IMR-90 (cell line): ENCODE results near the gene MGAT5. TPM values are rescaled to one million over a fixed set of nuclear protein-coding genes. Genes with fewer than 3 reads are reported as not detected.

Source experiments
- ATAC-seq: fragments of 200-7000 bp; cut with Tn5 transposase; 2 replicates; pipeline ENCODE4 v1.9.1; 2020; ENCODE audit warnings: low read depth, mild to moderate bottlenecking, moderate library complexity
- BruUV-seq: library from RNA; stranded (reverse); fragments of 400-500 nt; replicated peaks from 2 replicates; lab custom pipeline; 2021; lab: Mats Ljungman, UMichigan
- CTCF ChIA-PET: fragments of 300-600 bp; formaldehyde crosslinking; extraction: SDS; loops from one replicate; lab custom pipeline; 2021; ENCODE audit warnings: antibody characterized with exemption; lab: Yijun Ruan, JAX
- POLR2A ChIA-PET: fragments of 300-600 bp; sonication (Branson Sonifier 250); formaldehyde crosslinking; loops from one replicate; lab custom pipeline; 2022; ENCODE audit warnings: antibody characterized with exemption; ENCODE audit not compliant: unreplicated experiment; lab: Charles Lee
- DNase-seq: peaks from one replicate; pipeline ENCODE4 v3.0.0; 2013
- H2AFZ ChIP-seq: replicated peaks from 2 replicates; pipeline ENCODE3; 2013; ENCODE audit warnings: low read length, mild to moderate bottlenecking; ENCODE audit not compliant: poor library complexity
- H2AK5ac ChIP-seq: 2 replicates; pipeline ENCODE4 v1.6.1; 2013; ENCODE audit warnings: low read depth, low read length, inconsistent platforms
- H2AK9ac ChIP-seq: replicated peaks from 2 replicates; pipeline ENCODE3; 2013; ENCODE audit warnings: mild to moderate bottlenecking, low read depth, low read length, moderate library complexity; ENCODE audit not compliant: poor library complexity
- H2BK120ac ChIP-seq: 2 replicates; pipeline ENCODE4 v1.6.1; 2013; ENCODE audit warnings: low read depth, low read length, inconsistent platforms
- H2BK15ac ChIP-seq: 3 replicates; pipeline ENCODE4 v1.6.1; 2013; ENCODE audit warnings: low read depth, low read length, inconsistent platforms
- H2BK20ac ChIP-seq: 2 replicates; pipeline ENCODE4 v1.6.1; 2013; ENCODE audit warnings: low read depth, mild to moderate bottlenecking, inconsistent platforms, low read length, moderate library complexity
- H2BK5ac ChIP-seq: 2 replicates; pipeline ENCODE4 v1.6.1; 2013; ENCODE audit warnings: mild to moderate bottlenecking, low read depth, low read length, inconsistent platforms; ENCODE audit not compliant: poor library complexity, severe bottlenecking
- H3K14ac ChIP-seq: replicated peaks from 2 replicates; pipeline ENCODE4 v1.6.1; 2013; ENCODE audit warnings: low read depth, low read length, inconsistent platforms
- H3K18ac ChIP-seq: 2 replicates; pipeline ENCODE4 v1.6.1; 2013; ENCODE audit warnings: low read depth, low read length, control low read depth
- H3K23ac ChIP-seq: 2 replicates; pipeline ENCODE4 v1.6.1; 2013; ENCODE audit warnings: low read depth, low read length, inconsistent platforms
- H3K27ac ChIP-seq: 2 replicates; pipeline ENCODE4 v1.5.1; 2013; ENCODE audit warnings: mild to moderate bottlenecking, control low read depth, low read length; ENCODE audit not compliant: insufficient read depth
- H3K27me3 ChIP-seq: 2 replicates; pipeline ENCODE4 v1.6.1; 2013; ENCODE audit warnings: low read length; ENCODE audit not compliant: control insufficient read depth, insufficient read depth
- H3K36me3 ChIP-seq: 2 replicates; pipeline ENCODE4 v1.6.1; 2013; ENCODE audit warnings: low read length, mixed read lengths; ENCODE audit not compliant: control insufficient read depth, insufficient read depth
- H3K4ac ChIP-seq: 2 replicates; pipeline ENCODE4 v1.6.1; 2013; ENCODE audit warnings: low read depth, low read length, inconsistent platforms
- H3K4me1 ChIP-seq: 2 replicates; pipeline ENCODE4 v1.6.1; 2013; ENCODE audit warnings: low read length, mixed read lengths; ENCODE audit not compliant: control insufficient read depth, insufficient read depth
- H3K4me2 ChIP-seq: 2 replicates; pipeline ENCODE4 v1.6.1; 2013; ENCODE audit warnings: low read depth, mild to moderate bottlenecking, control low read depth, low read length, moderate library complexity
- H3K4me3 ChIP-seq: 2 replicates; pipeline ENCODE4 v1.5.1; 2013; ENCODE audit warnings: low read depth, mild to moderate bottlenecking, control low read depth, low read length, moderate library complexity; ENCODE audit not compliant: insufficient read depth
- H3K56ac ChIP-seq: 2 replicates; pipeline ENCODE4 v1.6.1; 2013; ENCODE audit warnings: low read length, inconsistent platforms; ENCODE audit not compliant: insufficient read depth; ENCODE audit errors: extremely low read depth
- H3K79me1 ChIP-seq, 2 experiments: 2 replicates each; pipeline ENCODE4 v1.6.1; 2013; ENCODE audit warnings: low read length in 2 of 2, inconsistent platforms in 1 of 2, low read depth in 1 of 2
- H3K9ac ChIP-seq: 2 replicates; pipeline ENCODE4 v1.6.1; 2013; ENCODE audit warnings: low read depth, low read length, control low read depth
- H3K9me1 ChIP-seq: 2 replicates; pipeline ENCODE4 v1.6.1; 2013; ENCODE audit warnings: low read length, inconsistent platforms; ENCODE audit not compliant: insufficient read depth
- H3K9me3 ChIP-seq: 2 replicates; pipeline ENCODE4 v1.6.1; 2013; ENCODE audit warnings: low read length; ENCODE audit not compliant: control insufficient read depth, insufficient read depth
- H4K20me1 ChIP-seq: 2 replicates; pipeline ENCODE4 v1.6.1; 2013; ENCODE audit warnings: low read length, inconsistent platforms; ENCODE audit not compliant: insufficient read depth
- H4K5ac ChIP-seq: 2 replicates; pipeline ENCODE4 v1.6.1; 2013; ENCODE audit warnings: mild to moderate bottlenecking, low read depth, low read length, control low read depth
- H4K8ac ChIP-seq, 2 experiments: 2 replicates each; pipeline ENCODE4 v1.6.1; 2013; ENCODE audit warnings: low read depth in 2 of 2, low read length in 2 of 2, control low read depth in 1 of 2, inconsistent platforms in 1 of 2
- H4K91ac ChIP-seq: 2 replicates; pipeline ENCODE4 v1.6.1; 2013; ENCODE audit warnings: low read depth, low read length, inconsistent platforms; ENCODE audit not compliant: insufficient read depth
- BHLHE40 ChIP-seq: fragments of 150-350 bp; IDR thresholded peaks from 2 replicates; pipeline ENCODE4 v1.6.1; 2016; ENCODE audit warnings: mild to moderate bottlenecking, low read depth, low read length
- CEBPB ChIP-seq: IDR thresholded peaks from 2 replicates; pipeline ENCODE4 v1.6.1; 2012; ENCODE audit warnings: low read depth, low read length, improper control_type of control experiment
- CHD1 ChIP-seq: IDR thresholded peaks from 2 replicates; pipeline ENCODE4 v1.6.1; 2012; ENCODE audit warnings: low read depth, low read length, improper control_type of control experiment
- FOS ChIP-seq: fragments of 150-350 bp; IDR thresholded peaks from 2 replicates; pipeline ENCODE4 v1.6.1; 2016; ENCODE audit warnings: low read depth, low read length
- MAFK ChIP-seq: IDR thresholded peaks from 2 replicates; pipeline ENCODE4 v1.6.1; 2012; ENCODE audit warnings: low read depth, low read length, improper control_type of control experiment
- MAZ ChIP-seq: IDR thresholded peaks from 2 replicates; pipeline ENCODE4 v1.6.1; 2012; ENCODE audit warnings: low read depth, mild to moderate bottlenecking, low read length, improper control_type of control experiment, moderate library complexity, borderline replicate concordance
- MXI1 ChIP-seq: IDR thresholded peaks from 2 replicates; pipeline ENCODE4 v1.6.1; 2012; ENCODE audit warnings: low read depth, mild to moderate bottlenecking, low read length, moderate library complexity, borderline replicate concordance
- NFE2L2 ChIP-seq: fragments of 150-350 bp; IDR thresholded peaks from 2 replicates; pipeline ENCODE4 v1.6.1; 2016; ENCODE audit warnings: low read depth, mild to moderate bottlenecking, low read length
- POLR2A ChIP-seq: IDR thresholded peaks from 2 replicates; pipeline ENCODE4 v1.6.1; 2012; ENCODE audit warnings: mild to moderate bottlenecking, low read depth, low read length
- RAD21 ChIP-seq: IDR thresholded peaks from 2 replicates; pipeline ENCODE4 v1.6.1; 2012; ENCODE audit warnings: low read length, improper control_type of control experiment
- RCOR1 ChIP-seq: IDR thresholded peaks from 2 replicates; pipeline ENCODE4 v1.6.1; 2012; ENCODE audit warnings: mild to moderate bottlenecking, low read length, improper control_type of control experiment; ENCODE audit not compliant: insufficient replicate concordance
- RFX5 ChIP-seq: IDR thresholded peaks from 2 replicates; pipeline ENCODE4 v1.8.0; 2012; ENCODE audit warnings: low read depth, mild to moderate bottlenecking, low read length, moderate library complexity
- SMC3 ChIP-seq: fragments of 150-350 bp; IDR thresholded peaks from 2 replicates; pipeline ENCODE4 v1.6.1; 2016; ENCODE audit warnings: low read depth, mild to moderate bottlenecking, antibody characterized with exemption, low read length, moderate library complexity
- WGBS, 2 experiments: methylation state at CpG; one replicate each; pipeline versions ENCODE4 v1.1.5 to v1.1.7; 2013; ENCODE audit warnings: missing lambda C conversion rate in 2 of 2; ENCODE audit not compliant: insufficient read length in 1 of 2; ENCODE audit errors: extremely low coverage in 2 of 2; 5-methylcytosine and 5-hydroxymethylcytosine counted together
- dilution Hi-C: fragments of 300-500 bp; cut with HindIII; formaldehyde crosslinking; loops from one replicate; pipeline ENCODE4 v1.14.3; 2018; ENCODE audit warnings: low sequenced_read_pairs; ENCODE audit not compliant: unreplicated experiment
- in situ Hi-C: fragments of 300-500 bp; cut with MboI; formaldehyde crosslinking; loops from 3 replicates; pipeline ENCODE4 v1.14.3; 2019; ENCODE audit warnings: low sequenced_read_pairs, inconsistent platforms, mixed read lengths
- intact Hi-C: fragments of 100-400 bp; cut with micrococcal nuclease; formaldehyde crosslinking; loops from 2 replicates; pipeline ENCODE4 v1.10.0; 2022
- polyA plus RNA-seq, 3 experiments: library from polyadenylated mRNA; depleted of rRNA; stranded (reverse); fragments of >200 nt; gene quantifications; 2 replicates each; pipeline ENCODE4 v1.2.3, GENCODE V29; 2012; ENCODE audit warnings: low replicate concordance in 1 of 3
- total RNA-seq: library from RNA; depleted of rRNA; stranded (reverse); fragments of >200 nt; gene quantifications from 2 replicates; pipeline ENCODE4 v1.2.3, GENCODE V29; 2012
- TF ChIP-seq, protein P1 (sequence below): conservative IDR thresholded peaks from 2 replicates; pipeline ENCODE4 v1.5.1; 2012; ENCODE audit warnings: mild to moderate bottlenecking, low read depth, low read length, improper control_type of control experiment
- TF ChIP-seq, protein P2 (sequence below): fragments of 150-350 bp; IDR thresholded peaks from 2 replicates; pipeline ENCODE4 v1.6.1; 2016; ENCODE audit warnings: low read depth, mild to moderate bottlenecking, low read length, moderate library complexity, borderline replicate concordance
- TF ChIP-seq, protein P3 (sequence below): fragments of 150-350 bp; IDR thresholded peaks from 2 replicates; pipeline ENCODE4 v1.6.1; 2017; ENCODE audit warnings: mild to moderate bottlenecking, antibody characterized with exemption, low read length, low read depth

MGAT5 gene
- total and polyA plus RNA-seq, 2 of the 4 experiments (the other 2 are of a cell fraction), result 22.9 to 59.9 TPM

DNA sequence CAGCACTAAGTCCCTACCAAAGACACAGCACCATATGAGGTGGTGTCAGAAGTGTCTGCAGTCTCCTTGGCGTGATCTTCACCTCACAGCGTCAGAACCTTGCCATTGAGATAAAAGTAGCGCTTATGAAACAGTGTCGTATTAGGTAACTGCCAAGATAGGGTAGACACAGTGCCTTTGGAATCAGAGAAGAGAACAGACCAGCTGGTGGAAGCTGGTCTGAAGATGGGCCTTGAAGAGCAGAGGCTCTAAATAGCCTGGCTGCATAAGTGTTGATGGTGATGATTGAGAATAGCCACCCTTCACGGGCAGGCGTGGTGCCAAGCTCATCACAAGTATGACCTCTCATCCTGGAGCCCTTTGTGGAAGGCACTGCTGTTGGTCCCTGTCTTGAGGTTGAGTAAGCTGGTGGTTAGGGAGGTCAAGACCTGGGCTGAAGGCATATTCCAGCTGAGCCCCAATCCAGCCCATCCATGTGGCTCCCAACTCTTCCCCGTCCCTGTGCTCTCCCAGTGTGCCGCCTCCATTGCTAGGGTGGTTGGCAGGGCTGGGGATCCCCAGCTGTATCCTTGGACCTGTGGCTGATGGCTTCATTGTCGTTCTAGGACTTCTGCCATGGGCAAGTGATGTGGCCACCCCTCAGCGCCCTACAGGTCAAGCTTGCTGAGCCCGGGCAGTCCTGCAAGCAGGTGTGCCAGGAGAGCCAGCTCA is 187.4 kb downstream of the MGAT5 start:
- no peak overlapping the region for H3K4me3 ChIP-seq
- H4K20me1 ChIP-seq, result no peaks in the 10 kb centered on the region
- POLR2A ChIA-PET, result no interaction called here
- no peak overlapping the region for H4K8ac ChIP-seq
- peaks cover 8% of the 10 kb centered on the region; the same call in 1 of the 2 replicates for H3K4me1 ChIP-seq
- H2BK5ac ChIP-seq, result no peak overlapping the region
- H4K91ac ChIP-seq, result no peak overlapping the region
- H3K27me3 ChIP-seq, result no peaks in the 10 kb centered on the region
- H2AK9ac ChIP-seq, result no peak overlapping the region
- no TSS peak for BruUV-seq
- no peaks in the 10 kb centered on the region for H3K9me3 ChIP-seq
- no peak overlapping the region for H2BK15ac ChIP-seq
- H3K36me3 ChIP-seq, result peaks cover 58% of the 10 kb centered on the region
- H4K5ac ChIP-seq, result no peak overlapping the region
- H2BK20ac ChIP-seq, result no peak overlapping the region
- in situ Hi-C loops (no loop called here), intact Hi-C loops (no loop called here), dilution Hi-C loops (no loop called here)
- no peak overlapping the region for H2AK5ac ChIP-seq
- WGBS, 2 experiments, result 60% methylated on average over 1 of the region's 11 CpGs; no CpG with 5 or more reads in 1 of the 2 experiments
- H3K4ac ChIP-seq, result no peak overlapping the region
- H3K4me2 ChIP-seq, result no peak overlapping the region
- H3K18ac ChIP-seq, result no peak overlapping the region
- H3K9ac ChIP-seq, result no peak overlapping the region
- TF ChIP-seq CEBPB, result no peak
- no peak for TF ChIP-seq MXI1
- TF ChIP-seq, protein P1, sequence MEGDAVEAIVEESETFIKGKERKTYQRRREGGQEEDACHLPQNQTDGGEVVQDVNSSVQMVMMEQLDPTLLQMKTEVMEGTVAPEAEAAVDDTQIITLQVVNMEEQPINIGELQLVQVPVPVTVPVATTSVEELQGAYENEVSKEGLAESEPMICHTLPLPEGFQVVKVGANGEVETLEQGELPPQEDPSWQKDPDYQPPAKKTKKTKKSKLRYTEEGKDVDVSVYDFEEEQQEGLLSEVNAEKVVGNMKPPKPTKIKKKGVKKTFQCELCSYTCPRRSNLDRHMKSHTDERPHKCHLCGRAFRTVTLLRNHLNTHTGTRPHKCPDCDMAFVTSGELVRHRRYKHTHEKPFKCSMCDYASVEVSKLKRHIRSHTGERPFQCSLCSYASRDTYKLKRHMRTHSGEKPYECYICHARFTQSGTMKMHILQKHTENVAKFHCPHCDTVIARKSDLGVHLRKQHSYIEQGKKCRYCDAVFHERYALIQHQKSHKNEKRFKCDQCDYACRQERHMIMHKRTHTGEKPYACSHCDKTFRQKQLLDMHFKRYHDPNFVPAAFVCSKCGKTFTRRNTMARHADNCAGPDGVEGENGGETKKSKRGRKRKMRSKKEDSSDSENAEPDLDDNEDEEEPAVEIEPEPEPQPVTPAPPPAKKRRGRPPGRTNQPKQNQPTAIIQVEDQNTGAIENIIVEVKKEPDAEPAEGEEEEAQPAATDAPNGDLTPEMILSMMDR, result no peak
- no peak for TF ChIP-seq POLR2A
- TF ChIP-seq CHD1, result no peak
- TF ChIP-seq BHLHE40, result no peak
- no peak for TF ChIP-seq RAD21
- no peak for TF ChIP-seq RFX5
- TF ChIP-seq, protein P2, sequence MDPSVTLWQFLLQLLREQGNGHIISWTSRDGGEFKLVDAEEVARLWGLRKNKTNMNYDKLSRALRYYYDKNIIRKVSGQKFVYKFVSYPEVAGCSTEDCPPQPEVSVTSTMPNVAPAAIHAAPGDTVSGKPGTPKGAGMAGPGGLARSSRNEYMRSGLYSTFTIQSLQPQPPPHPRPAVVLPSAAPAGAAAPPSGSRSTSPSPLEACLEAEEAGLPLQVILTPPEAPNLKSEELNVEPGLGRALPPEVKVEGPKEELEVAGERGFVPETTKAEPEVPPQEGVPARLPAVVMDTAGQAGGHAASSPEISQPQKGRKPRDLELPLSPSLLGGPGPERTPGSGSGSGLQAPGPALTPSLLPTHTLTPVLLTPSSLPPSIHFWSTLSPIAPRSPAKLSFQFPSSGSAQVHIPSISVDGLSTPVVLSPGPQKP, result no peak
- TF ChIP-seq, protein P3, sequence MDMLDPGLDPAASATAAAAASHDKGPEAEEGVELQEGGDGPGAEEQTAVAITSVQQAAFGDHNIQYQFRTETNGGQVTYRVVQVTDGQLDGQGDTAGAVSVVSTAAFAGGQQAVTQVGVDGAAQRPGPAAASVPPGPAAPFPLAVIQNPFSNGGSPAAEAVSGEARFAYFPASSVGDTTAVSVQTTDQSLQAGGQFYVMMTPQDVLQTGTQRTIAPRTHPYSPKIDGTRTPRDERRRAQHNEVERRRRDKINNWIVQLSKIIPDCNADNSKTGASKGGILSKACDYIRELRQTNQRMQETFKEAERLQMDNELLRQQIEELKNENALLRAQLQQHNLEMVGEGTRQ, result no peak
- TF ChIP-seq RCOR1, result no peak
- TF ChIP-seq MAZ, result no peak
- no peak for TF ChIP-seq MAFK
- no peak for TF ChIP-seq NFE2L2
- TF ChIP-seq FOS, result no peak
- TF ChIP-seq SMC3, result no peak
- DNase-seq (no peak), ATAC-seq (no peak)
- no peak overlapping the region for H2AFZ ChIP-seq
- no peak overlapping the region for H3K23ac ChIP-seq
- peaks cover 12% of the 10 kb centered on the region for H3K9me1 ChIP-seq
- CTCF ChIA-PET, result interaction anchor here (2.8 kb wide), 1 partner anchor 10 kb away, joined by 8 read pairs; no protein-coding TSS in a partner anchor
- peaks cover 5 to 29% of the 10 kb centered on the region in 2 experiments; a peak in 3 of 4 replicates for H3K79me1 ChIP-seq
- H2BK120ac ChIP-seq, result no peak overlapping the region
- no peak overlapping the region for H3K56ac ChIP-seq
- H3K27ac ChIP-seq, result no peak overlapping the region
- H3K14ac ChIP-seq, result no peak overlapping the region
